ENCODE measurements around the gene SHTN1.

SHTN1 gene

GRCh38 chr10:117005026-117005526, at the start of gene SHTN1:
TSS of gene SHTN1 (minus strand) at chr10:117005187. CDS start at chr10:117005079, 108 bp downstream.
- Histone ChIP-seq H3K4me3 (ENCODE audit: low read length) (peak within 1 kb of the TSS; percentile 71), H3K4me1 (ENCODE audit: insufficient read depth, low read length) (peaks cover 5% of the 10 kb centered on the region), H2AFZ (ENCODE audit: low read depth, low read length) (peak within 1 kb of the TSS; percentile 98), H3K9me3 (ENCODE audit: low read length) (no peaks in the 10 kb centered on the region), H3K27me3 (ENCODE audit: insufficient read depth, low read length) (no peaks in the 10 kb centered on the region), H3K36me3 (ENCODE audit: insufficient read depth, low read length) (no peaks in the 10 kb centered on the region)

GRCh38 chr10:117053482-117053881, 48.5 kb upstream of the SHTN1 start:
- H3K4me1 ChIP-seq (ENCODE audit: insufficient read depth, low read length) = no peaks in the 10 kb centered on the region
- H2AFZ ChIP-seq (ENCODE audit: low read depth, low read length) = no peak overlapping the region
- H3K9me3 ChIP-seq (ENCODE audit: low read length) = no peaks in the 10 kb centered on the region
- H3K27me3 ChIP-seq (ENCODE audit: insufficient read depth, low read length) = peaks cover 6% of the 10 kb centered on the region
- H3K4me3 ChIP-seq (ENCODE audit: low read length) = no peak overlapping the region
- H3K36me3 ChIP-seq (ENCODE audit: insufficient read depth, low read length) = no peaks in the 10 kb centered on the region

- H2AFZ ChIP-seq (ENCODE audit: low read depth, low read length) = no peak overlapping the region
- no peaks in the 10 kb centered on the region for H3K36me3 ChIP-seq (ENCODE audit: insufficient read depth, low read length)
- no peak overlapping the region for H3K4me3 ChIP-seq (ENCODE audit: low read length)
- H3K9me3 ChIP-seq (ENCODE audit: low read length) = no peaks in the 10 kb centered on the region
- H3K27me3 ChIP-seq (ENCODE audit: insufficient read depth, low read length) = no peaks in the 10 kb centered on the region
- H3K4me1 ChIP-seq (ENCODE audit: insufficient read depth, low read length) = no peaks in the 10 kb centered on the region
Measured at GRCh38 chr10:117047947-117048346, 43.0 kb upstream of the SHTN1 start.

- peaks cover 5% of the 10 kb centered on the region for H3K27me3 ChIP-seq (ENCODE audit: insufficient read depth, low read length)
- H3K9me3 ChIP-seq (ENCODE audit: low read length) = no peaks in the 10 kb centered on the region
- no peaks in the 10 kb centered on the region for H3K4me1 ChIP-seq (ENCODE audit: insufficient read depth, low read length)
- H3K4me3 ChIP-seq (ENCODE audit: low read length) = no peak overlapping the region
- H3K36me3 ChIP-seq (ENCODE audit: insufficient read depth, low read length) = no peaks in the 10 kb centered on the region
- H2AFZ ChIP-seq (ENCODE audit: low read depth, low read length) = no peak overlapping the region
Measured at GRCh38 chr10:117016266-117016665, 11.3 kb upstream of the SHTN1 start.

- Histone ChIP-seq H3K4me3 (ENCODE audit: low read length) (no peak overlapping the region), H3K4me1 (ENCODE audit: insufficient read depth, low read length) (no peaks in the 10 kb centered on the region), H3K9me3 (ENCODE audit: low read length) (no peaks in the 10 kb centered on the region), H3K36me3 (ENCODE audit: insufficient read depth, low read length) (no peaks in the 10 kb centered on the region), H2AFZ (ENCODE audit: low read depth, low read length) (no peak overlapping the region), H3K27me3 (ENCODE audit: insufficient read depth, low read length) (peaks cover 5% of the 10 kb centered on the region)
Measured at GRCh38 chr10:117014835-117015234, 9.8 kb upstream of the SHTN1 start.

- Histone ChIP-seq H3K27me3 (ENCODE audit: insufficient read depth, low read length) (no peaks in the 10 kb centered on the region), H3K36me3 (ENCODE audit: insufficient read depth, low read length) (no peaks in the 10 kb centered on the region), H3K4me3 (ENCODE audit: low read length) (no peak overlapping the region), H3K4me1 (ENCODE audit: insufficient read depth, low read length) (peaks cover 5% of the 10 kb centered on the region), H2AFZ (ENCODE audit: low read depth, low read length) (no peak overlapping the region), H3K9me3 (ENCODE audit: low read length) (no peaks in the 10 kb centered on the region)
Measured at GRCh38 chr10:117007080-117007479, 2.1 kb upstream of the SHTN1 start.

- Histone ChIP-seq H3K4me3 (ENCODE audit: low read length) (peak overlapping the region; percentile 71), H3K27me3 (ENCODE audit: insufficient read depth, low read length) (no peaks in the 10 kb centered on the region), H3K4me1 (ENCODE audit: insufficient read depth, low read length) (peaks cover 5% of the 10 kb centered on the region), H2AFZ (ENCODE audit: low read depth, low read length) (peak overlapping the region; percentile 98), H3K36me3 (ENCODE audit: insufficient read depth, low read length) (no peaks in the 10 kb centered on the region), H3K9me3 (ENCODE audit: low read length) (no peaks in the 10 kb centered on the region)
Measured at GRCh38 chr10:117005527-117006055, 604 bp upstream of the SHTN1 start.

- H2AFZ ChIP-seq (ENCODE audit: low read depth, low read length) = peak overlapping the region; percentile 98
- peaks cover 5% of the 10 kb centered on the region for H3K4me1 ChIP-seq (ENCODE audit: insufficient read depth, low read length)
- H3K27me3 ChIP-seq (ENCODE audit: insufficient read depth, low read length) = no peaks in the 10 kb centered on the region
- H3K4me3 ChIP-seq (ENCODE audit: low read length) = peak overlapping the region; percentile 71
- H3K36me3 ChIP-seq (ENCODE audit: insufficient read depth, low read length) = no peaks in the 10 kb centered on the region
- no peaks in the 10 kb centered on the region for H3K9me3 ChIP-seq (ENCODE audit: low read length)
Measured at GRCh38 chr10:117004227-117005025, 561 bp downstream of the SHTN1 start.

GRCh38 chr10:117003336-117003735, 1.7 kb downstream of the SHTN1 start:
- peaks cover 5% of the 10 kb centered on the region for H3K4me1 ChIP-seq (ENCODE audit: insufficient read depth, low read length)
- H3K4me3 ChIP-seq (ENCODE audit: low read length) = no peak overlapping the region
- H3K36me3 ChIP-seq (ENCODE audit: insufficient read depth, low read length) = no peaks in the 10 kb centered on the region

GRCh38 chr10:117002206-117002605, 2.8 kb downstream of the SHTN1 start:
- Histone ChIP-seq H3K4me3 (ENCODE audit: low read length) (no peak overlapping the region), H3K27me3 (ENCODE audit: insufficient read depth, low read length) (no peaks in the 10 kb centered on the region), H3K4me1 (ENCODE audit: insufficient read depth, low read length) (peaks cover 5% of the 10 kb centered on the region)

More at GRCh38 chr10:117003336-117003735, 1.7 kb downstream of the SHTN1 start:
- no peak overlapping the region for H2AFZ ChIP-seq (ENCODE audit: low read depth, low read length)
- H3K27me3 ChIP-seq (ENCODE audit: insufficient read depth, low read length) = no peaks in the 10 kb centered on the region
- no peaks in the 10 kb centered on the region for H3K9me3 ChIP-seq (ENCODE audit: low read length)

GRCh38 chr10:117001144-117001543, 3.8 kb downstream of the SHTN1 start:
- Histone ChIP-seq H3K36me3 (ENCODE audit: insufficient read depth, low read length) (no peaks in the 10 kb centered on the region), H2AFZ (ENCODE audit: low read depth, low read length) (no peak overlapping the region), H3K9me3 (ENCODE audit: low read length) (no peaks in the 10 kb centered on the region), H3K4me1 (ENCODE audit: insufficient read depth, low read length) (peaks cover 5% of the 10 kb centered on the region), H3K27me3 (ENCODE audit: insufficient read depth, low read length) (no peaks in the 10 kb centered on the region), H3K4me3 (ENCODE audit: low read length) (no peak overlapping the region)

More at GRCh38 chr10:117002206-117002605, 2.8 kb downstream of the SHTN1 start:
- Histone ChIP-seq H3K9me3 (ENCODE audit: low read length) (no peaks in the 10 kb centered on the region), H2AFZ (ENCODE audit: low read depth, low read length) (no peak overlapping the region), H3K36me3 (ENCODE audit: insufficient read depth, low read length) (no peaks in the 10 kb centered on the region)

GRCh38 chr10:117000580-117000979, 4.4 kb downstream of the SHTN1 start:
- H3K4me1 ChIP-seq (ENCODE audit: insufficient read depth, low read length) = peaks cover 1% of the 10 kb centered on the region
- no peak overlapping the region for H2AFZ ChIP-seq (ENCODE audit: low read depth, low read length)
- no peaks in the 10 kb centered on the region for H3K27me3 ChIP-seq (ENCODE audit: insufficient read depth, low read length)
- no peaks in the 10 kb centered on the region for H3K9me3 ChIP-seq (ENCODE audit: low read length)
- H3K36me3 ChIP-seq (ENCODE audit: insufficient read depth, low read length) = no peaks in the 10 kb centered on the region
- H3K4me3 ChIP-seq (ENCODE audit: low read length) = no peak overlapping the region

- Histone ChIP-seq H3K4me1 (ENCODE audit: insufficient read depth, low read length) (no peaks in the 10 kb centered on the region), H3K9me3 (ENCODE audit: low read length) (no peaks in the 10 kb centered on the region), H3K4me3 (ENCODE audit: low read length) (no peak overlapping the region), H3K27me3 (ENCODE audit: insufficient read depth, low read length) (no peaks in the 10 kb centered on the region), H2AFZ (ENCODE audit: low read depth, low read length) (no peak overlapping the region), H3K36me3 (ENCODE audit: insufficient read depth, low read length) (no peaks in the 10 kb centered on the region)
Measured at GRCh38 chr10:116998172-116998571, 6.8 kb downstream of the SHTN1 start.

Data from neuron (in vitro differentiated cells).